ENCODE data around the gene CAMKV.

Gene CAMKV

DNA sequence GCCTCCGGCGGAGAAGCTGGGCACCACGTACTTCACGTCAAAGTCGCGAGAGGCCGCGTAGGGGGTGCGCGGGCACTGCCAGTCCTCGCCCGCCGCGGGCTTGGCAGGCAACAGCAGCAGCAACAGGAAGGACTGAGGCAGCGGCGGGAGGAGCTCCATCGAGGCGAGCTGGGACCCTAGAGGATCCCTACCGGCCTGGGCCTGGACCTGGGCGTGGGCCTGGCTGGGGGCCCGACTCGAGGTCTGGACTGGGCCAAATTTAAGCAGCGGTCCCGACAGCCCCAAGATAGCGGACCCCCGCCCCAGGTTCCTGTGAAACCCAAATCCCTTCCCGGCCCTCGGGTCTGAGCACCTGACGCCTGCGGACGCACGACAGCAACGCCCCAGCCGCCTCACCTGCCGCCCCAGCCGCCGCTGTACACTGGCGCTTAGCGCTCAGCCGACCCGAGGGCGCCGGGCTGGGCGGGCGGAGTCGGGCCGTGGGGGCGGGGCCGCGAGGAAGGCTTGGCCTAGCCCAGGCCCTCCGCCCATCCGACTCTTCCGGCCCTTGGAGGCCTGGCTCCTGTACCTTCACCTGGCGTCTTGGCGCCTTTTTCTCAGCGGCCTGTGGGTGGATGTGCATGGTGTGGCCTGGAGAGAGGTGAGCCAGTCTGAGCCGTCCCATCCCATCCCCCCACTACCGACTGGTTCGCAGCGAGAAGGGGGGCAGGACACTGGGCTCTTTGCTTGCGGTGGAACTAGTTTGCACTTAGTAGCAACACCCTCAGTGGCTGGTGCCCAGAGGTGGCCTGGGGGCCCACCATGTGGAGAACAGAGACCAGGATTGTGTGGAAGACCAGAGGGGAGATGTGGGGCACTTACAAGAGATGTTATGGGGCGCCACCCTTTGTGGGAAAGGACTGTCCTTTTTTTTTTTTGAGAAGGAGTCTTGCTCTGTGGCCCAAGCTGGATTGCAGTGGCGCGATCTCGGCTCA, 34.0 kb upstream of the CAMKV start, which contains the start of gene MST1R:
TSS of gene MST1R (minus strand) at position 423 of the 974 bp plus-strand sequence. CDS start at position 159, 264 bp downstream.
- H3K4me1 ChIP-seq (ENCODE audit: control insufficient read depth, low read depth, low read length) = peaks cover 15% of the 10 kb centered on the region
- peaks cover 7% of the 10 kb centered on the region for H3K27me3 ChIP-seq (ENCODE audit: control insufficient read depth, insufficient read depth, low read length)
- H3K36me3 ChIP-seq (ENCODE audit: control insufficient read depth, low read depth, low read length) = no peaks in the 10 kb centered on the region
- no peak within 1 kb of the TSS for H3K27ac ChIP-seq (ENCODE audit: low read length)
- H3K9me3 ChIP-seq (ENCODE audit: control insufficient read depth, low read depth, low read length) = no peaks in the 10 kb centered on the region
- peak within 1 kb of the TSS; percentile 26 for H3K4me3 ChIP-seq (ENCODE audit: low read length)
- H3K9ac ChIP-seq (ENCODE audit: low read length) = peak within 1 kb of the TSS; percentile 14

DNA sequence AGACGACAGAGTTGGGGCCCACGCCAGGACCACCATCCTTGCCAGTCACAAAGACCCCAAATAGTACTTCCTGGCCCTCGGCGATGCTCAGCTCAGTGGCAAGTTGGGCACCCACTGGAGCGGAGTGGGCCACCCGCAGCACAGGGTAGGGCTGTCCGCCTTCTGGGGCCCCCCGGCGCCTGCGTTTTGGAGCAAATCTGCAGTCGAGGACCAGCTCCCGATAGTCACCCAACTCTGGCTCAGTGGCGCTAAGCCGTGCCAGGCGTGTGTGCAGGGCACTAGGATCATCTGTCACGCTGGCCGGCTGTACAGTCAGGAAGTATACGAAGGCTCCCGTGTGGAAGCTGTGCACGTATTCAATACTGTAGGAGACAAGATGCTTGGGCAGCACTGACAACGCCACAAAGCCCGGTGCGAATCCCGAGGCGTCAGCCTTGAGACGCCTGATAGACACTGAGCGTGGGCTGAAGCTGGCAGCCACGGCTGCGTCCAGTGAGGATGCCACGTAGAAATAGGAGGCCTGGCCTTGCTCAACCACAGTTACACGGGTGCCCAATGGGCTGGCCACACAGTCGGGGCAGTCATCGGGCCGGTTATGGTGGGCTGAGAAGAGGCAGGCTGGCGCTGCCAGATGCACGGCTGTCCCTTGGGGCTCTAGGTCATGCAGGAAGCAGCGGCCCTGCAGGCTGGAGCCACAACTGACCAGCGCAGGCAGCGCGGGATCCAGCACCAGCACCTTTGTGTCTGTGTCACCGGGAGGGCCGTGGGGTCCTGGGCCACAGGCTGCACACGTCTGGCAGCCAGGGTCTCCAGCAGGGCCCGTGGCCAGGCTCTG, 33.0 kb upstream of the CAMKV start:
- Histone ChIP-seq H3K9ac (ENCODE audit: low read length) (no peak overlapping the region), H3K27ac (ENCODE audit: low read length) (no peak overlapping the region), H3K4me1 (ENCODE audit: control insufficient read depth, low read depth, low read length) (peaks cover 11% of the 10 kb centered on the region), H3K36me3 (ENCODE audit: control insufficient read depth, low read depth, low read length) (no peaks in the 10 kb centered on the region), H3K4me3 (ENCODE audit: low read length) (no peak overlapping the region), H3K9me3 (ENCODE audit: control insufficient read depth, low read depth, low read length) (no peaks in the 10 kb centered on the region), H3K27me3 (ENCODE audit: control insufficient read depth, insufficient read depth, low read length) (peaks cover 5% of the 10 kb centered on the region)

DNA sequence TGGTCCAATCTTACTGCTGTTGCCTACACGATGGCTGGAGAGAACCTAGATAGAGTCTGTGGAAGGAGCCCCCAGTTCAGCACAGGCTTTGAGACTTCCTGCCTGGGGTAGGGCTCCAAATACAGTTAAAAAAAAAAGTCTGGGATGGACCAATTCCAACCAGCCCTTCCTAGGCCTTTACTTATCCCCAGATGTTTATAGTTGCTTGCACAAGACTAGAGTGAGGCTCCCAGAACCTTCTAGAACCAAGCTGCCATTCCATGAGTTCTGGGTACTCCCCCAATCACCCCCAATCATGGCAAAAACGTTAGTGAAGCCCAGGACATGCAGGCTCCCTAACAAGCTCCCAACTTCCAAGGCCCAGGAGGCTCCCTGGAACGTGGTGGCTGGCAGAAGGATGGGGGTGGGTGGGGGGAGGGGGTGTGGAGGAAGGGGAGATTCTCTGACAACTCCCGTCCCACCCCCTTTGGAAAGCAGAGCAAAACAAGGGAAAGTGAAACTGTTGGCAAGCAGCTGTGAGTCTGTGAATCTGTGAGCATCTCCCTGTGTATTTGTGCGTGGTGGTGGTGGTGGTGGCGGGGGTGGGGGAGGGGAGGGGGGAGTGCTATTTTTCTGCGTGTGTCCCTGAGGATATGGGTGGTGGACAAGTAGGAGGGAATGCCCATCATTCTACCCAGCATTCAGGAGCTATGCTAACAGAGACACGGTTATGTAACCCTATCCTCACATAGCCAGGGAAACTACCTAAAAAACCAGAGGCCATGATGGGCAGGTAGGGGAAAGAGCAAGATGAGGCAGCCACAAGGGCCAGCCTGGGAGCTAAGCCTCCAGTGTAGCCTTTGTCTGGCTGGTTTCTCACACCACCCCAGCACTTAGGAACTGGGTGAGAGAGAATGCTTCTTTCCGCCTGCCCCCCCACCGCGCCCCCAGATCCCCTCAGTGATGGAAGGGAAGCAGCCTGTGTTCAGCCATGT, 31.9 kb upstream of the CAMKV start:
- Histone ChIP-seq H3K4me3 (ENCODE audit: low read length) (no peak overlapping the region), H3K9ac (ENCODE audit: low read length) (no peak overlapping the region), H3K9me3 (ENCODE audit: control insufficient read depth, low read depth, low read length) (no peaks in the 10 kb centered on the region), H3K27me3 (ENCODE audit: control insufficient read depth, insufficient read depth, low read length) (peaks cover 5% of the 10 kb centered on the region), H3K27ac (ENCODE audit: low read length) (no peak overlapping the region), H3K36me3 (ENCODE audit: control insufficient read depth, low read depth, low read length) (no peaks in the 10 kb centered on the region), H3K4me1 (ENCODE audit: control insufficient read depth, low read depth, low read length) (peaks cover 11% of the 10 kb centered on the region)

DNA sequence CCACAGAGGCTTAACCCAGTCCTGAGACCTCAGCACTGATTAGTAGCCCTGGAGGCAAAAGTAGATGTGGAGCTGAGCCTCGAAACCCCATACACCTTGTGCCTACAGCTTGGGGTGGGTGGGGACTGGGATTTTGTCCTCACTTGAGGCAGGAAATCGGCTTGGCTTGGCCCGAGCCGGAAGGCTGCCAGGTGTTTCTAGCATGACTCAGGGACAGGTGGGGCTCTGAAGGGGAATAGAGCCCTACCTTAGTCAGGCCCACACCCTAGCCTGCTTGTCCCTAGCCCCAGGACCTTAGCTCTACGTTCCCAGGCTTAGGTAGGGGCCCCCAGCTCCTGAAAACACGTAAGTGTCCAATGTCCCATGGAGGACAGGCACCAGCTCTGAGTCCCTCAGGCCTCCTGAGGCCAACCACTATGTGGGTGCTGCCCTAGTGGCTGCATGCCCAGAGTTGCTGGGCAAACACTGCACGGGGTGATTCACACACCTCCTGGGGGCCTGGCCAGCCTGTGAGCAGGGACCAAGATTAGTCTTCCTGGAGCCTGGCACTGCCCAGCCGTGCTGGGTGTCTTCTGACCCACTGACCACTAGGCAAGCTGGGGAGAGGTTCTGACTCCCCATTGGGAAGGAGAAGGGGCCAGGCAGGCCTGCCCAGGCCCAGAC, 30.9 kb upstream of the CAMKV start:
- Histone ChIP-seq H3K27me3 (ENCODE audit: control insufficient read depth, insufficient read depth, low read length) (peaks cover 5% of the 10 kb centered on the region), H3K4me1 (ENCODE audit: control insufficient read depth, low read depth, low read length) (peaks cover 3% of the 10 kb centered on the region), H3K4me3 (ENCODE audit: low read length) (no peak overlapping the region), H3K9me3 (ENCODE audit: control insufficient read depth, low read depth, low read length) (no peaks in the 10 kb centered on the region), H3K9ac (ENCODE audit: low read length) (no peak overlapping the region), H3K27ac (ENCODE audit: low read length) (no peak overlapping the region), H3K36me3 (ENCODE audit: control insufficient read depth, low read depth, low read length) (no peaks in the 10 kb centered on the region)

DNA sequence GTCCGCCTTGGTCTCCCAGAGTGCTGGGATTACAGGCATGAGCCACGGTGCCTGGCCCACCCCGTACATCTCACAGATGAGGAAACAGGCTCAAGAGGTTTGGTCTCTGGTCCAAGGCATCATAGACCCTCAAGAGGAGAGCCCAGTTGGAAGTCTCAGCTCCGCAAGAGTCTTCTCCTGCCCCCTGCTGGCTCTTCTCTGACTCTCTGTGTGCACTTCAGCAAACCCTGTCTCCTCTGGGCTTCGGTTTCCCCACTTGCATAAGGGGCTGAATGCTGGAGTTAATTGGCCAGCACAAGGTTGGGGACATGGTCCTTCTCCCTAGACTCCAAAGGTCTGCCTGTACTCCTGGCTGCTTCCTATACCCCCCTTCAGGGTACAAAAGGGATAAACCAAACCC, 30.1 kb upstream of the CAMKV start:
- Histone ChIP-seq H3K27ac (ENCODE audit: low read length) (no peak overlapping the region), H3K4me3 (ENCODE audit: low read length) (no peak overlapping the region), H3K27me3 (ENCODE audit: control insufficient read depth, insufficient read depth, low read length) (peaks cover 5% of the 10 kb centered on the region), H3K9ac (ENCODE audit: low read length) (no peak overlapping the region), H3K4me1 (ENCODE audit: control insufficient read depth, low read depth, low read length) (peaks cover 3% of the 10 kb centered on the region), H3K9me3 (ENCODE audit: control insufficient read depth, low read depth, low read length) (no peaks in the 10 kb centered on the region), H3K36me3 (ENCODE audit: control insufficient read depth, low read depth, low read length) (no peaks in the 10 kb centered on the region)

DNA sequence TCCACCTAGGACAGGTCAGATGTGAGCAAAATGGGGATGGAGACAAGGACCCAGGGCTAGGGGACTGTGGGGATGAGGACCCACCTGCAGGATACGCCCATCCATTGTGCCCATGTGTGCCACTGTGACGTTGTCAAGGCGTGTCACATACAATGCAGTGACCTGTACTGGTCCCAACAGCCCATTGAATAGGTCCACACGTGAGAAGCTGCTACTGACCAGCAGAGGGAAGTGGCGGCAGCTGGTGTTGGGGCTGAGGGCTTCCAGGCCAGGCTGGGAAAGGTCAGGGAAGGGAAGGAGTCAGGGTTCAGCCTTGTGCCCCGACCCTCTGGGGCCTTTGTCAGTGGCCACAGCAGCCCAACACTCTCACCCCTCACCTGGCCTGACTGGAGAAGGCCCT, 29.3 kb upstream of the CAMKV start:
- Histone ChIP-seq H3K9ac (ENCODE audit: low read length) (no peak overlapping the region), H3K36me3 (ENCODE audit: control insufficient read depth, low read depth, low read length) (no peaks in the 10 kb centered on the region)

DNA sequence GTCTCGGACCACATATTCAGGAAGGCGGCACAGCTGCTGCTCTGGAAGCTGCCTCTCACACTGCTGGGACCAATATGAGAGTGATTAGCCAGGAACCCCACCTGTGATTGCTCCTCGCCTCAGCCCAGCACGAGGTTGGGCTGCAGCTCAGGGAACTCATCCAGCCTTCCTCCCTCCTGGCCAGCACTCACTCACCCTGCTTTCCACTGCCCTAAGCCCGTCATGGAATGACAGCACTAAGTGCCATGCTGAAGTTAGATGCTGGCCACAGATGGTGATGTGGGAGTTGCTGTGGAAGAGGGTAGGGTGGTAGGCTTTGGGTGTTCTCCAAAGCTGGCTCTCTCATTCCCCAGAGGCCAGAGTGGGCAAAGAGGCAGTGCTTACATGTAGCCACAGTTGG, 26.6 kb upstream of the CAMKV start:
- H3K9me3 ChIP-seq (ENCODE audit: control insufficient read depth, low read depth, low read length) = no peaks in the 10 kb centered on the region
- no peaks in the 10 kb centered on the region for H3K36me3 ChIP-seq (ENCODE audit: control insufficient read depth, low read depth, low read length)
- H3K4me3 ChIP-seq (ENCODE audit: low read length) = no peak overlapping the region
- H3K9ac ChIP-seq (ENCODE audit: low read length) = no peak overlapping the region
- H3K4me1 ChIP-seq (ENCODE audit: control insufficient read depth, low read depth, low read length) = no peaks in the 10 kb centered on the region
- H3K27me3 ChIP-seq (ENCODE audit: control insufficient read depth, insufficient read depth, low read length) = no peaks in the 10 kb centered on the region
- H3K27ac ChIP-seq (ENCODE audit: low read length) = no peak overlapping the region

More for the DNA sequence above, 29.3 kb upstream of the CAMKV start:
- Histone ChIP-seq H3K9me3 (ENCODE audit: control insufficient read depth, low read depth, low read length) (no peaks in the 10 kb centered on the region), H3K27me3 (ENCODE audit: control insufficient read depth, insufficient read depth, low read length) (peaks cover 5% of the 10 kb centered on the region), H3K4me3 (ENCODE audit: low read length) (no peak overlapping the region), H3K4me1 (ENCODE audit: control insufficient read depth, low read depth, low read length) (peaks cover 1% of the 10 kb centered on the region), H3K27ac (ENCODE audit: low read length) (no peak overlapping the region)

DNA sequence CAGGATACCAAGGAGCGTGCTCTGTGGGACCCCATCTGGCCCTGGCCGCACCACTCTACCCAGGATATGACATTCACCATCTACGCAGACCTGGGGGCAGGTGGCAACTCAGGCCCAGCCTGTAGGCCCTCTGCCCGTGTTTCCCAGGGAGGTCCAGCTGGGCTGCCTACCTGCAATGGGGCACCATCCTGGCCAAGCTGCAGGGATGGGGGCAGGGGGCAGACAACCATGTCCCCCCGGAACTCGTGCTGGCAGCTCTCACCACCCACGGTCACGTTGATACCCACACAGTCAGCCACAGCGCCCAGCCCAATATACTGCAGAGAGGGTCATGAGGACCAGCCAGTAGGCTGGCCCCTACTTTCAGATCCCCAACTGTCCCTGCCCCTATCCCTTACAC, 26.1 kb upstream of the CAMKV start:
- Histone ChIP-seq H3K36me3 (ENCODE audit: control insufficient read depth, low read depth, low read length) (no peaks in the 10 kb centered on the region), H3K4me1 (ENCODE audit: control insufficient read depth, low read depth, low read length) (no peaks in the 10 kb centered on the region), H3K9ac (ENCODE audit: low read length) (no peak overlapping the region), H3K9me3 (ENCODE audit: control insufficient read depth, low read depth, low read length) (no peaks in the 10 kb centered on the region), H3K27ac (ENCODE audit: low read length) (no peak overlapping the region), H3K4me3 (ENCODE audit: low read length) (no peak overlapping the region), H3K27me3 (ENCODE audit: control insufficient read depth, insufficient read depth, low read length) (no peaks in the 10 kb centered on the region)

DNA sequence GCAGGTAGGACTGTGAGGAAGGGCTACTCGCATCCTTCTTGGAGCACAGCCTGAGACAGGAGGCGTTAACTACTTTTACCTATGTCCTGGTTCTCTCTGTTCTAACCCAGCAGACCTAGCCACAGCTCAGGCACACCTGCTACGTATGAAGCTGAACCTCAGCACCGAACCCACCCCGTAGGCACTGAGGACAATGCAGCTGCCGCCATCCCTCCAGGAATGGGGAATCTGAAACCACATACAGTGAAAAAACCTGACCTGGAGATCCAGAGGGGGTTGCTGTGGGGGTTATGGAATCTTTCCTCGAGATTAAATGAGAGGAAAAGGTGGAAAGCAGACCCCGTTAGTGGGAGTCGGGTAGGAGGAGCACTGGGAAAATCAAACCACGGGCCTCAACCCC, 19.6 kb upstream of the CAMKV start:
- Histone ChIP-seq H3K4me3 (ENCODE audit: low read length) (no peak overlapping the region), H3K4me1 (ENCODE audit: control insufficient read depth, low read depth, low read length) (no peaks in the 10 kb centered on the region), H3K36me3 (ENCODE audit: control insufficient read depth, low read depth, low read length) (no peaks in the 10 kb centered on the region), H3K27ac (ENCODE audit: low read length) (no peak overlapping the region), H3K27me3 (ENCODE audit: control insufficient read depth, insufficient read depth, low read length) (no peaks in the 10 kb centered on the region), H3K9me3 (ENCODE audit: control insufficient read depth, low read depth, low read length) (no peaks in the 10 kb centered on the region), H3K9ac (ENCODE audit: low read length) (no peak overlapping the region)

DNA sequence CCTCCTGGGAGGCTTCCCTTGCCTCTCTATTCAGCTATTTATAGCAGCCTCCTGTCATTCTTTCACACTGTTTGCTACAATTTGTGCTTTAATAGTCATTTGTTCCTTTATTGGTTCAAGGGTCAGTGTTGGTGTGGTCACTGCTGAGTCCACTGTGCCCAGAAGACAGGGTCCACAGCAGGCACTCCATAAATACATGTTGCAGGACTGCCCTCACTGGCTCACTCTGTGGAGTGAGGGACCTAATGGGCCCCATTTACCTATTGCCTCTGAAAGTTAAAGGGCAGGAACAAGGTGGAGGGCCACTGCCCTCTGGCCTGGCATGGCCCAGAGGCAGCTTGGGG, 17.2 kb upstream of the CAMKV start:
- Histone ChIP-seq H3K9me3 (ENCODE audit: control insufficient read depth, low read depth, low read length) (no peaks in the 10 kb centered on the region), H3K27me3 (ENCODE audit: control insufficient read depth, insufficient read depth, low read length) (no peaks in the 10 kb centered on the region), H3K9ac (ENCODE audit: low read length) (no peak overlapping the region), H3K4me3 (ENCODE audit: low read length) (no peak overlapping the region), H3K36me3 (ENCODE audit: control insufficient read depth, low read depth, low read length) (no peaks in the 10 kb centered on the region), H3K27ac (ENCODE audit: low read length) (no peak overlapping the region), H3K4me1 (ENCODE audit: control insufficient read depth, low read depth, low read length) (peaks cover 3% of the 10 kb centered on the region)
